Uterus (tissue), 4 donors: Measurements from ENCODE around the gene CILP. TPM values are rescaled to one million over a fixed set of nuclear protein-coding genes. Genes with fewer than 3 reads are reported as not detected.
A peak's percentile ranks its signal among the peaks of the same experiment; 100 is the strongest.

Experiments used
- DNase-seq, 2 donors: peaks; one replicate each; pipeline ENCODE4 v3.0.0-alpha.2; 2019 to 2020
- H3K27ac ChIP-seq, 2 donors: fragments of 200-600 bp; sonication (generic); 1 replicate in 1 of 2; 2 replicates in 1 of 2; pipeline ENCODE4 v1.5.1; 2016 to 2018
- H3K27me3 ChIP-seq, 2 donors: fragments of 200-600 bp; sonication (generic); one replicate each; pipeline ENCODE4 v1.5.1; 2018 to 2019; ENCODE audit warnings: control low read depth in 1 of 2
- H3K36me3 ChIP-seq, 2 donors: fragments of 200-600 bp; sonication (generic); one replicate each; pipeline ENCODE4 v1.5.1; 2019; ENCODE audit warnings: control low read depth in 1 of 2
- H3K4me1 ChIP-seq, 2 donors: fragments of 200-600 bp; sonication (generic); one replicate each; pipeline ENCODE4 v1.5.1; 2018 to 2019; ENCODE audit warnings: control low read depth in 1 of 2
- H3K4me3 ChIP-seq, 2 donors: fragments of 200-600 bp; sonication (generic); 1 replicate in 1 of 2; 2 replicates in 1 of 2; pipeline ENCODE4 v1.5.1; 2018 to 2019; ENCODE audit warnings: mild to moderate bottlenecking in 1 of 2
- H3K9me3 ChIP-seq, 2 donors: fragments of 200-600 bp; sonication (generic); one replicate each; pipeline ENCODE4 v1.5.1; 2019; ENCODE audit warnings: control low read depth in 1 of 2
- POLR2A ChIP-seq, 2 donors: fragments of 450-650 bp; IDR thresholded peaks; one replicate each; pipeline ENCODE4 v1.6.1; 2016; ENCODE audit warnings: antibody characterized with exemption in 2 of 2, mild to moderate bottlenecking in 1 of 2, moderate library complexity in 1 of 2
- intact Hi-C: fragments of 100-400 bp; cut with DNase I; formaldehyde crosslinking; loops from one replicate; pipeline ENCODE4 v1.15.1; 2023; ENCODE audit warnings: low total_unique reads
- total RNA-seq, 4 donors: library from RNA; depleted of rRNA in 3 of 4; stranded (reverse); fragments of >200 nt in 3 of 4; gene quantifications; one replicate each; pipeline versions ENCODE4 v1.1.0 to v1.2.4, GENCODE V29; 2014 to 2023
- TF ChIP-seq, protein P1 (sequence below), 4 experiments: fragments of 200-600 bp in 2 of 4; fragments of 450-650 bp in 2 of 4; sonication (generic) in 2 of 4; IDR thresholded peaks; one replicate each; pipeline ENCODE4 v1.5.1; 2016 to 2019; ENCODE audit warnings: antibody characterized with exemption in 4 of 4, mild to moderate bottlenecking in 2 of 4, moderate library complexity in 1 of 4
- donor health status: DM: yes; HTN: yes; CAD: no.

Gene CILP, protein sequence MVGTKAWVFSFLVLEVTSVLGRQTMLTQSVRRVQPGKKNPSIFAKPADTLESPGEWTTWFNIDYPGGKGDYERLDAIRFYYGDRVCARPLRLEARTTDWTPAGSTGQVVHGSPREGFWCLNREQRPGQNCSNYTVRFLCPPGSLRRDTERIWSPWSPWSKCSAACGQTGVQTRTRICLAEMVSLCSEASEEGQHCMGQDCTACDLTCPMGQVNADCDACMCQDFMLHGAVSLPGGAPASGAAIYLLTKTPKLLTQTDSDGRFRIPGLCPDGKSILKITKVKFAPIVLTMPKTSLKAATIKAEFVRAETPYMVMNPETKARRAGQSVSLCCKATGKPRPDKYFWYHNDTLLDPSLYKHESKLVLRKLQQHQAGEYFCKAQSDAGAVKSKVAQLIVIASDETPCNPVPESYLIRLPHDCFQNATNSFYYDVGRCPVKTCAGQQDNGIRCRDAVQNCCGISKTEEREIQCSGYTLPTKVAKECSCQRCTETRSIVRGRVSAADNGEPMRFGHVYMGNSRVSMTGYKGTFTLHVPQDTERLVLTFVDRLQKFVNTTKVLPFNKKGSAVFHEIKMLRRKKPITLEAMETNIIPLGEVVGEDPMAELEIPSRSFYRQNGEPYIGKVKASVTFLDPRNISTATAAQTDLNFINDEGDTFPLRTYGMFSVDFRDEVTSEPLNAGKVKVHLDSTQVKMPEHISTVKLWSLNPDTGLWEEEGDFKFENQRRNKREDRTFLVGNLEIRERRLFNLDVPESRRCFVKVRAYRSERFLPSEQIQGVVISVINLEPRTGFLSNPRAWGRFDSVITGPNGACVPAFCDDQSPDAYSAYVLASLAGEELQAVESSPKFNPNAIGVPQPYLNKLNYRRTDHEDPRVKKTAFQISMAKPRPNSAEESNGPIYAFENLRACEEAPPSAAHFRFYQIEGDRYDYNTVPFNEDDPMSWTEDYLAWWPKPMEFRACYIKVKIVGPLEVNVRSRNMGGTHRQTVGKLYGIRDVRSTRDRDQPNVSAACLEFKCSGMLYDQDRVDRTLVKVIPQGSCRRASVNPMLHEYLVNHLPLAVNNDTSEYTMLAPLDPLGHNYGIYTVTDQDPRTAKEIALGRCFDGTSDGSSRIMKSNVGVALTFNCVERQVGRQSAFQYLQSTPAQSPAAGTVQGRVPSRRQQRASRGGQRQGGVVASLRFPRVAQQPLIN
- 10 to 100 TPM; 10.5 to 22.5 (median 14.4) TPM for total RNA-seq

GRCh38 chr15:65210770-65211481, at the start of gene CILP:
CILP (minus strand) TSS chr15:65211473; CDS start chr15:65209755, 1,718 bp downstream.
- no peaks in the 10 kb centered on the region for H3K36me3 ChIP-seq
- TF ChIP-seq POLR2A (IDR thresholded peaks at IDR 0.05) = no peak
- TF ChIP-seq, protein P1, sequence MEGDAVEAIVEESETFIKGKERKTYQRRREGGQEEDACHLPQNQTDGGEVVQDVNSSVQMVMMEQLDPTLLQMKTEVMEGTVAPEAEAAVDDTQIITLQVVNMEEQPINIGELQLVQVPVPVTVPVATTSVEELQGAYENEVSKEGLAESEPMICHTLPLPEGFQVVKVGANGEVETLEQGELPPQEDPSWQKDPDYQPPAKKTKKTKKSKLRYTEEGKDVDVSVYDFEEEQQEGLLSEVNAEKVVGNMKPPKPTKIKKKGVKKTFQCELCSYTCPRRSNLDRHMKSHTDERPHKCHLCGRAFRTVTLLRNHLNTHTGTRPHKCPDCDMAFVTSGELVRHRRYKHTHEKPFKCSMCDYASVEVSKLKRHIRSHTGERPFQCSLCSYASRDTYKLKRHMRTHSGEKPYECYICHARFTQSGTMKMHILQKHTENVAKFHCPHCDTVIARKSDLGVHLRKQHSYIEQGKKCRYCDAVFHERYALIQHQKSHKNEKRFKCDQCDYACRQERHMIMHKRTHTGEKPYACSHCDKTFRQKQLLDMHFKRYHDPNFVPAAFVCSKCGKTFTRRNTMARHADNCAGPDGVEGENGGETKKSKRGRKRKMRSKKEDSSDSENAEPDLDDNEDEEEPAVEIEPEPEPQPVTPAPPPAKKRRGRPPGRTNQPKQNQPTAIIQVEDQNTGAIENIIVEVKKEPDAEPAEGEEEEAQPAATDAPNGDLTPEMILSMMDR (IDR thresholded peaks at IDR 0.05) = no peak
- no peak within 1 kb of the TSS for H3K4me3 ChIP-seq
- peak within 1 kb of the TSS; percentile 54 to 70 for H3K27ac ChIP-seq
- H3K4me1 ChIP-seq = peaks cover 0 to 4% of the 10 kb centered on the region in 2 donors
- no peaks in the 10 kb centered on the region for H3K27me3 ChIP-seq
- intact Hi-C loops = no loop called here
- DNase-seq = no peak
- H3K9me3 ChIP-seq = no peaks in the 10 kb centered on the region

DNA sequence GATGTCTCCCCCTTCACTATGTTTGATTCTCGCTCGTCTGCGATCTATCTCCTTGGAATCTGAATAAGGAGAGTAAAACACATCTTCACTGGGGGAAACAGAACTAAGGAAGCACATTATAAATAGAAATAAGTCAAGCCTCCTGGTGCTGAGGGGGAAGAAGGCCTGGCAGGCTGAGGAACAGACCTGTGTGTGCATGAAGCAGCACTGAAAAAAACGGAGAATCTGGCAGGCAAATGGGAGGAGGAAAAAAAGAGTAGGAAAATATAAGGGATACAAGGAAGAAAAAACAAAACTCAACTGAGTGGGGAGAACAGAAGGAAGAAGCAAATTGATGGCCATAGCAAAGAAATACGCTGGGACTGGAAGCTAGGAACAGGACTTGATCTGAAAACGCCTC, 49.7 kb upstream of the CILP start:
- Histone ChIP-seq H3K27me3 (no peaks in the 10 kb centered on the region), H3K4me3 (no peak overlapping the region), H3K36me3 (no peaks in the 10 kb centered on the region), H3K27ac (peak overlapping the region; percentile 95 to 97), H3K4me1 (peaks cover 19 to 30% of the 10 kb centered on the region in 2 donors), H3K9me3 (no peaks in the 10 kb centered on the region)
- intact Hi-C loops = no loop called here
- TF ChIP-seq POLR2A (IDR thresholded peaks at IDR 0.05) = no peak
- TF ChIP-seq, protein P1 (IDR thresholded peaks at IDR 0.05) = no peak
- no peak for DNase-seq

DNA sequence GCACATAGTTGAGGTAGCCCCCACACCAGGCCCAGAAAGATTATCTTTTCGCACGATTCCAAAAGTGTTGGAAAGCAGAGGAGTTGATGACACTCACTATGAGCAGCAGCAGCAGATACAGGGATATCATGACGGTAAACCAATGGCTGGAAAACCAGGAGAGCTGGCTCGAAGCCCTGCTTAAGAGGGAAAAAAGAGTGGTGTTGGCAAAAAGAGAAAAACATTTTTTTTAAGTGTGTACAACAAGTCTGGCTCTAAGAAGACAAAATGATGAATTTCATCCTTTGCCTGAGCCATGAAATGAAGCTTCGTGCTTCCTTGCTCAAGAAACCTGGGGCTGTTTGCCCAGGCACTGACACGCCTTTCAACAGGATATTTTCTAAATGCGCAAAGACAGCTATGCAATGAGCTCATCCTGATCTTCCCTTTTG, 48.1 kb upstream of the CILP start:
- Histone ChIP-seq H3K27ac (peak overlapping the region; percentile 95 to 97), H3K4me3 (no peak overlapping the region), H3K4me1 (peaks cover 26 to 30% of the 10 kb centered on the region in 2 donors), H3K9me3 (no peaks in the 10 kb centered on the region), H3K27me3 (no peaks in the 10 kb centered on the region), H3K36me3 (no peaks in the 10 kb centered on the region)
- peak; percentile 83 to 91 for DNase-seq
- TF ChIP-seq, protein P1 (IDR thresholded peaks at IDR 0.05) = no peak
- intact Hi-C loops = no loop called here

DNA sequence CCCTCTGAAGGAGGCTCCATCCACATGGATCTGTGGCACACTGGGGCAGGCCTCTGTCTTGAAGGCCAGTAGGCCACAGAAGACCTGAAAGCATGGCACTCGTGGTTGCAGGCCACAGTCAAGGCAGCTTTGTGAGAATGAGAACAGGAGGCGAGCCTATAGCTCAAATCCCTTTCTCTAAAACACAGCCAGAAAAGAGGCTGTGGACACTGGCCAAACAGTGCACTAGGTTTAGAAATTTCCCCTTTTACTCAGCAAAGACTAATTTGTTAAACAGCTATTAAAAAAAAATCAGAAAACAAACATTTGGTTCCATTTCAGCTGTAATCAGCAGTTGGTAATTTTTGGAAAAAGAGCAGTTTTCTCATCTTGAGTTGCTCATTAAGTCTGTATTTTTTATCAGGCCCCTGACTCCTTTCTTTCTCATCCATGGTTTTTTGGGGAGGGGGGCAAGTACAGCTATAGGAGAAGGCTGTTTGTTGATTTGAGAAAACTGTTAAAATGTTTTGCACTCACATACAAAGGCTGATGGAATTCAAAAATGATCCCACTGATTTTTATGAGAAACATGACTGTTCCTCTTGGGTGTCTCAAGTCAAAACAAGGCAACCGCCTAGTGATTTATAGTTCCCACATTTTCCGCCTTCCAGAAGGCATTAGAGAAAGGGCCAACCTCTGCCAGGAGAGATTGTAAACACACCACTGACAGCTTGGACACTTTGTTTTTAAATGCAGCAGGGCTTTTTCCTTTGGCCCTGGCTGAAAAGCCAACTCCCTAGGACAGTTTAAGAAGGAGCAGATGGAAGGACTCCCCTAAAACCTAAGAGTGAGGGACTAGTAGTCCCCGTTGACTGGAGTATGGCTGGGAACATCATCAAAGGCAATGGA, 47.3 kb upstream of the CILP start:
- Histone ChIP-seq H3K4me1 (peaks cover 29 to 30% of the 10 kb centered on the region in 2 donors), H3K27ac (peak overlapping the region; percentile 95 to 97), H3K27me3 (no peaks in the 10 kb centered on the region), H3K36me3 (no peaks in the 10 kb centered on the region), H3K9me3 (no peaks in the 10 kb centered on the region), H3K4me3 (no peak overlapping the region)
- peak; percentile 57 to 84 for DNase-seq
- TF ChIP-seq, protein P1 (IDR thresholded peaks at IDR 0.05) = no peak
- TF ChIP-seq POLR2A (IDR thresholded peaks at IDR 0.05) = no peak
- intact Hi-C loops = no loop called here
